Duodenal mucosa (tissue), 2 donors: ENCODE measurements around the gene LRP3.

Experiments used
- H3K27ac ChIP-seq: one replicate; pipeline ENCODE4 v1.7.0; 2013; ENCODE audit warnings: low read depth, low read length
- H3K27me3 ChIP-seq, 2 donors: one replicate each; pipeline ENCODE4 v1.7.0; 2013; ENCODE audit warnings: low read length in 2 of 2, control low read depth in 1 of 2; ENCODE audit not compliant: insufficient read depth in 2 of 2, control insufficient read depth in 1 of 2
- H3K36me3 ChIP-seq, 2 donors: one replicate each; pipeline ENCODE4 v1.7.0; 2013; ENCODE audit warnings: low read length in 2 of 2, control low read depth in 1 of 2; ENCODE audit not compliant: insufficient read depth in 2 of 2, control insufficient read depth in 1 of 2
- H3K4me1 ChIP-seq, 2 donors: one replicate each; pipeline ENCODE4 v1.7.0; 2013; ENCODE audit warnings: low read length in 2 of 2, control low read depth in 1 of 2; ENCODE audit not compliant: insufficient read depth in 2 of 2, control insufficient read depth in 1 of 2
- H3K4me3 ChIP-seq, 2 donors: one replicate each; pipeline ENCODE4 v1.7.0; 2013; ENCODE audit warnings: low read length in 2 of 2, low read depth in 1 of 2
- H3K9ac ChIP-seq, 2 donors: one replicate each; pipeline ENCODE4 v1.7.0; 2013; ENCODE audit warnings: low read length in 2 of 2, low read depth in 1 of 2
- H3K9me3 ChIP-seq, 2 donors: one replicate each; pipeline ENCODE4 v1.7.0; 2013; ENCODE audit warnings: low read length in 2 of 2, control low read depth in 1 of 2; ENCODE audit not compliant: control insufficient read depth in 1 of 2

The LRP3 gene

GRCh38 chr19:33251076-33251475, 56.9 kb downstream of the LRP3 start:
- Histone ChIP-seq H3K36me3 (no peaks in the 10 kb centered on the region), H3K9ac (no peak overlapping the region), H3K27ac (no peak overlapping the region), H3K4me3 (no peak overlapping the region), H3K9me3 (peaks cover under 1% of the 10 kb centered on the region in 2 donors), H3K4me1 (peaks cover 0 to 11% of the 10 kb centered on the region in 2 donors), H3K27me3 (peaks cover 0 to 4% of the 10 kb centered on the region in 2 donors)

- Histone ChIP-seq H3K36me3 (no peaks in the 10 kb centered on the region), H3K9me3 (no peaks in the 10 kb centered on the region), H3K9ac (no peak overlapping the region), H3K4me3 (no peak overlapping the region), H3K27me3 (peaks cover 0 to 4% of the 10 kb centered on the region in 2 donors), H3K27ac (no peak overlapping the region), H3K4me1 (peaks cover 0 to 11% of the 10 kb centered on the region in 2 donors)
These were observed 57.5 kb downstream of the LRP3 start for GRCh38 chr19:33251526-33252090.

GRCh38 chr19:33252418-33252962, 58.4 kb downstream of the LRP3 start:
- Histone ChIP-seq H3K9me3 (no peaks in the 10 kb centered on the region), H3K4me3 (no peak overlapping the region), H3K36me3 (no peaks in the 10 kb centered on the region), H3K4me1 (peaks cover 0 to 11% of the 10 kb centered on the region in 2 donors), H3K27ac (no peak overlapping the region), H3K9ac (no peak overlapping the region), H3K27me3 (peaks cover 0 to 4% of the 10 kb centered on the region in 2 donors)

GRCh38 chr19:33252971-33253370, 58.8 kb downstream of the LRP3 start:
- no peaks in the 10 kb centered on the region for H3K9me3 ChIP-seq
- H3K36me3 ChIP-seq: no peaks in the 10 kb centered on the region
- no peak overlapping the region for H3K9ac ChIP-seq

GRCh38 chr19:33254245-33254824, 60.2 kb downstream of the LRP3 start:
- no peak overlapping the region for H3K9ac ChIP-seq
- H3K4me1 ChIP-seq: peaks cover 0 to 10% of the 10 kb centered on the region in 2 donors

More at GRCh38 chr19:33252971-33253370, 58.8 kb downstream of the LRP3 start:
- no peak overlapping the region for H3K4me3 ChIP-seq
- H3K27ac ChIP-seq: no peak overlapping the region
- peaks cover 0 to 4% of the 10 kb centered on the region in 2 donors for H3K27me3 ChIP-seq
- peaks cover 0 to 11% of the 10 kb centered on the region in 2 donors for H3K4me1 ChIP-seq

GRCh38 chr19:33255781-33256180, 61.7 kb downstream of the LRP3 start:
- no peaks in the 10 kb centered on the region for H3K36me3 ChIP-seq
- H3K27me3 ChIP-seq: peaks cover 0 to 4% of the 10 kb centered on the region in 2 donors
- H3K9ac ChIP-seq: no peak overlapping the region
- H3K4me3 ChIP-seq: no peak overlapping the region
- H3K27ac ChIP-seq: no peak overlapping the region
- H3K4me1 ChIP-seq: no peaks in the 10 kb centered on the region
- H3K9me3 ChIP-seq: no peaks in the 10 kb centered on the region

More at GRCh38 chr19:33254245-33254824, 60.2 kb downstream of the LRP3 start:
- Histone ChIP-seq H3K4me3 (no peak overlapping the region), H3K27me3 (peaks cover 0 to 4% of the 10 kb centered on the region in 2 donors), H3K27ac (no peak overlapping the region), H3K9me3 (no peaks in the 10 kb centered on the region), H3K36me3 (no peaks in the 10 kb centered on the region)

GRCh38 chr19:33256261-33256660, 62.1 kb downstream of the LRP3 start:
- Histone ChIP-seq H3K9me3 (no peaks in the 10 kb centered on the region), H3K4me1 (no peaks in the 10 kb centered on the region), H3K4me3 (no peak overlapping the region), H3K27me3 (peaks cover 0 to 4% of the 10 kb centered on the region in 2 donors), H3K9ac (no peak overlapping the region), H3K36me3 (no peaks in the 10 kb centered on the region), H3K27ac (no peak overlapping the region)

GRCh38 chr19:33257828-33258227, 63.7 kb downstream of the LRP3 start:
- H3K9me3 ChIP-seq: no peaks in the 10 kb centered on the region
- H3K9ac ChIP-seq: no peak overlapping the region
- H3K36me3 ChIP-seq: no peaks in the 10 kb centered on the region
- H3K27ac ChIP-seq: no peak overlapping the region
- no peaks in the 10 kb centered on the region for H3K4me1 ChIP-seq
- H3K27me3 ChIP-seq: peaks cover 0 to 4% of the 10 kb centered on the region in 2 donors
- H3K4me3 ChIP-seq: no peak overlapping the region
